ENCODE results near the gene TLK2.

TLK2 gene

DNA sequence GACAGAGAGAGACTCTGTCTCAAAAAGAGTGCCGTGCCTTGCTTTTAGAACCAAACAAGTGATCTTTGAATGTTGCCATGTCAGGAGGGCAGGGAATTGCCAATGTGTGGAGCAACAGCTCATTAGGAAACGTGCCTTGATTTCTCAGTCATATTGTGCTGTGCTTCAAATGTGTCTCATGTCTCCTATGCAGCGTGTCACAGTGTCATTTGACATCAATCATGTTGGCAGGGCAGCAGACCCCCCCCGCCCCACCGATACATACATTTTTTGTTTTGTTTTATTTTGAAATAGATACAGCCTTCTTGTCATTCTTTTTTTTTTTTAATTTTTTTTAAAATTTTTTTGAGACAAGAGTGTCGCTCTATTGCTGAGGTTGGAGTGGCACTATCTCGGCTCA is 170.9 kb downstream of the TLK2 start:
- no peak for DNase-seq
- no peak overlapping the region for H3K27ac Mint-ChIP-seq
- H3K36me3 Mint-ChIP-seq (ENCODE audit: low read depth): peaks cover 27% of the 10 kb centered on the region
- no peak overlapping the region for H3K4me3 Mint-ChIP-seq
- TF ChIP-seq, protein P1, sequence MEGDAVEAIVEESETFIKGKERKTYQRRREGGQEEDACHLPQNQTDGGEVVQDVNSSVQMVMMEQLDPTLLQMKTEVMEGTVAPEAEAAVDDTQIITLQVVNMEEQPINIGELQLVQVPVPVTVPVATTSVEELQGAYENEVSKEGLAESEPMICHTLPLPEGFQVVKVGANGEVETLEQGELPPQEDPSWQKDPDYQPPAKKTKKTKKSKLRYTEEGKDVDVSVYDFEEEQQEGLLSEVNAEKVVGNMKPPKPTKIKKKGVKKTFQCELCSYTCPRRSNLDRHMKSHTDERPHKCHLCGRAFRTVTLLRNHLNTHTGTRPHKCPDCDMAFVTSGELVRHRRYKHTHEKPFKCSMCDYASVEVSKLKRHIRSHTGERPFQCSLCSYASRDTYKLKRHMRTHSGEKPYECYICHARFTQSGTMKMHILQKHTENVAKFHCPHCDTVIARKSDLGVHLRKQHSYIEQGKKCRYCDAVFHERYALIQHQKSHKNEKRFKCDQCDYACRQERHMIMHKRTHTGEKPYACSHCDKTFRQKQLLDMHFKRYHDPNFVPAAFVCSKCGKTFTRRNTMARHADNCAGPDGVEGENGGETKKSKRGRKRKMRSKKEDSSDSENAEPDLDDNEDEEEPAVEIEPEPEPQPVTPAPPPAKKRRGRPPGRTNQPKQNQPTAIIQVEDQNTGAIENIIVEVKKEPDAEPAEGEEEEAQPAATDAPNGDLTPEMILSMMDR (IDR thresholded peaks at IDR 0.05): no peak
- no peaks in the 10 kb centered on the region for H3K9me3 Mint-ChIP-seq
- no peaks in the 10 kb centered on the region for H3K27me3 Mint-ChIP-seq (ENCODE audit: low read depth, poor library complexity)
- peaks cover 45% of the 10 kb centered on the region for H3K4me1 Mint-ChIP-seq

- Mint-ChIP-seq H3K27me3 (ENCODE audit: low read depth, poor library complexity) (no peaks in the 10 kb centered on the region), H3K27ac (no peak overlapping the region), H3K4me3 (no peak overlapping the region), H3K36me3 (ENCODE audit: low read depth) (peaks cover 30% of the 10 kb centered on the region), H3K4me1 (peaks cover 45% of the 10 kb centered on the region), H3K9me3 (no peaks in the 10 kb centered on the region)
- no peak for DNase-seq
- TF ChIP-seq, protein P1 (IDR thresholded peaks at IDR 0.05): no peak
Observed at GRCh38 chr17:62650587-62650986, 172.0 kb downstream of the TLK2 start.

- H3K36me3 Mint-ChIP-seq (ENCODE audit: low read depth): peaks cover 36% of the 10 kb centered on the region
- H3K9me3 Mint-ChIP-seq: no peaks in the 10 kb centered on the region
- H3K4me1 Mint-ChIP-seq: peaks cover 57% of the 10 kb centered on the region
- DNase-seq: peak; percentile 61
- peaks cover 3% of the 10 kb centered on the region for H3K27me3 Mint-ChIP-seq (ENCODE audit: low read depth, poor library complexity)
- TF ChIP-seq, protein P1 (IDR thresholded peaks at IDR 0.05): no peak
- H3K4me3 Mint-ChIP-seq: peak overlapping the region; percentile 75
- peak overlapping the region; percentile 96 for H3K27ac Mint-ChIP-seq
Observed at GRCh38 chr17:62652251-62653001, 173.8 kb downstream of the TLK2 start.

DNA sequence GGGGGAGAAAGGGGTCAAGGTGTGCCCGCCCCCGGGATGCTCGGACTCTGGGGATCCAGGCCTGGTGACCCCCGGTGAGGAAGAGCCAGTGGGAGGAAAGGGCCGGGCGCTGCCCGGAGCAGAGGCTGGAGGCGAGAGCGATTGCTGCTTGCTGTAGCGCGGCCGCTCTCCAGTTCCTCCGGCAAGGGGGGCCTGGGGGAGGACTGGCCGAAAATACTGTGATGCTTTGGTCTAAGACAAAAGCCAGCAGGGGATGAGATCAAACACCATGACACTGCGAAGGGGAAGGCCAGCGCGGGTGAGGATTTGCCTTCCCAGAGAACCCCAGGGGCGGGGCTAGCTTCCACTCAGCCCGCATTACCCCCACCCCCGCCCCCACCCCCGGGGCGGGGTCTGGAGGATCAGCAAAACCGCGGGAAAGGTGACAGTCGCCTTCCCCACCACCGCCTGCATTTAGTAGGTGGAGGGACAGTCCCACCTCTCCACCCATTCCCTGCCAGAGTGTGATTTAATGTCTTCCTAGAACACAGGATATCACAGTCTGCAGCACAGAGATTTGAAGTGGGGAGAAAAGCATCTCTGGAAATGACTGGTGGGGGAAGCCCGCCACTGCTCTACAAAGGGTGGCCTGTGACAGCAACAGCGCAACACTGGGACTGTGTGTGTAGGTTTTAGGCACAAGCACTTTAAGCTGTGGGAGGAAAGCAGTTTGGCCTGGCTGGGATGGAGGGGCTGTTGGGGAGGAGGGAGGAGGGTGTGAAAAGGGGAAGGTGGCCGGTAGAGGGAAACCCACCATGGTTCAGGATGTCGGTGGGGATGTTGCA is 174.6 kb downstream of the TLK2 start:
- peak overlapping the region; percentile 96 for H3K27ac Mint-ChIP-seq

GRCh38 chr17:62653826-62654761 is 175.5 kb downstream of the TLK2 start:
- Mint-ChIP-seq H3K27me3 (ENCODE audit: low read depth, poor library complexity) (peaks cover 3% of the 10 kb centered on the region), H3K36me3 (ENCODE audit: low read depth) (peaks cover 43% of the 10 kb centered on the region), H3K4me1 (peaks cover 64% of the 10 kb centered on the region), H3K9me3 (peaks cover 3% of the 10 kb centered on the region), H3K4me3 (peak overlapping the region; percentile 75), H3K27ac (peak overlapping the region; percentile 96)
- DNase-seq: peak; percentile 46
- TF ChIP-seq, protein P1 (IDR thresholded peaks at IDR 0.05): no peak

More for the DNA sequence above, 174.6 kb downstream of the TLK2 start:
- H3K27me3 Mint-ChIP-seq (ENCODE audit: low read depth, poor library complexity): peaks cover 3% of the 10 kb centered on the region
- peak; percentile 81 for DNase-seq
- peaks cover 40% of the 10 kb centered on the region for H3K36me3 Mint-ChIP-seq (ENCODE audit: low read depth)
- TF ChIP-seq, protein P1 (IDR thresholded peaks at IDR 0.05): no peak
- H3K4me1 Mint-ChIP-seq: peaks cover 64% of the 10 kb centered on the region
- H3K4me3 Mint-ChIP-seq: peak overlapping the region; percentile 75
- no peaks in the 10 kb centered on the region for H3K9me3 Mint-ChIP-seq
